Vagina (tissue), 2 donors: ENCODE measurements around the gene SNX32.

Source experiments
- POLR2A ChIP-seq, 2 donors: fragments of 450-650 bp; IDR thresholded peaks; one replicate each; pipeline ENCODE4 v1.6.1; 2017; ENCODE audit warnings: antibody characterized with exemption in 2 of 2, mild to moderate bottlenecking in 2 of 2, moderate library complexity in 2 of 2
- POLR2AphosphoS5 ChIP-seq, 2 donors: sonication (generic); formaldehyde crosslinking; IDR thresholded peaks; one replicate each; pipeline ENCODE4 v1.9.0; 2017; ENCODE audit warnings: antibody characterized with exemption in 2 of 2, mild to moderate bottlenecking in 2 of 2, low read depth in 1 of 2; ENCODE audit not compliant: insufficient read depth in 1 of 2
- TF ChIP-seq, protein P1 (sequence below), 3 experiments: fragments of 450-650 bp in 2 of 3; fragments of 200-600 bp in 1 of 3; sonication (generic) in 1 of 3; IDR thresholded peaks; one replicate each; pipeline ENCODE4 v1.5.1; 2017 to 2019; ENCODE audit warnings: antibody characterized with exemption in 3 of 3, mild to moderate bottlenecking in 2 of 3, moderate library complexity in 2 of 3

- TF ChIP-seq, protein P1, sequence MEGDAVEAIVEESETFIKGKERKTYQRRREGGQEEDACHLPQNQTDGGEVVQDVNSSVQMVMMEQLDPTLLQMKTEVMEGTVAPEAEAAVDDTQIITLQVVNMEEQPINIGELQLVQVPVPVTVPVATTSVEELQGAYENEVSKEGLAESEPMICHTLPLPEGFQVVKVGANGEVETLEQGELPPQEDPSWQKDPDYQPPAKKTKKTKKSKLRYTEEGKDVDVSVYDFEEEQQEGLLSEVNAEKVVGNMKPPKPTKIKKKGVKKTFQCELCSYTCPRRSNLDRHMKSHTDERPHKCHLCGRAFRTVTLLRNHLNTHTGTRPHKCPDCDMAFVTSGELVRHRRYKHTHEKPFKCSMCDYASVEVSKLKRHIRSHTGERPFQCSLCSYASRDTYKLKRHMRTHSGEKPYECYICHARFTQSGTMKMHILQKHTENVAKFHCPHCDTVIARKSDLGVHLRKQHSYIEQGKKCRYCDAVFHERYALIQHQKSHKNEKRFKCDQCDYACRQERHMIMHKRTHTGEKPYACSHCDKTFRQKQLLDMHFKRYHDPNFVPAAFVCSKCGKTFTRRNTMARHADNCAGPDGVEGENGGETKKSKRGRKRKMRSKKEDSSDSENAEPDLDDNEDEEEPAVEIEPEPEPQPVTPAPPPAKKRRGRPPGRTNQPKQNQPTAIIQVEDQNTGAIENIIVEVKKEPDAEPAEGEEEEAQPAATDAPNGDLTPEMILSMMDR (IDR thresholded peaks at IDR 0.05): no peak
- TF ChIP-seq POLR2A (IDR thresholded peaks at IDR 0.05) (no peak), POLR2AphosphoS5 (IDR thresholded peaks at IDR 0.05; ENCODE audit: insufficient read depth in 1 of 2, low read depth in 1 of 2) (no peak)
These were observed 34.9 kb upstream of the SNX32 start for GRCh38 chr11:65798882-65799281.
